Mesendoderm (in vitro differentiated cells): ENCODE results near the gene MYO1B.

Source experiments
- DNase-seq: peaks from one replicate; pipeline ENCODE4 v3.0.0; 2013
- H2AK5ac ChIP-seq: 2 replicates; pipeline ENCODE4 v1.6.1; 2013; ENCODE audit warnings: low read length, inconsistent platforms
- H2BK120ac ChIP-seq: 2 replicates; pipeline ENCODE4 v1.6.1; 2013; ENCODE audit warnings: low read depth, mild to moderate bottlenecking, low read length, moderate library complexity, mixed read lengths
- H2BK15ac ChIP-seq: replicated peaks from 2 replicates; pipeline ENCODE4 v1.6.1; 2013; ENCODE audit warnings: low read depth, mild to moderate bottlenecking, moderate library complexity
- H2BK5ac ChIP-seq: 2 replicates; pipeline ENCODE4 v1.6.1; 2013; ENCODE audit warnings: low read length, inconsistent platforms
- H3K18ac ChIP-seq: 2 replicates; pipeline ENCODE4 v1.6.1; 2013; ENCODE audit warnings: mild to moderate bottlenecking, low read length, mixed read lengths
- H3K23ac ChIP-seq: one replicate; pipeline ENCODE4 v1.6.1; 2013; ENCODE audit warnings: low read length
- H3K27ac ChIP-seq: 2 replicates; pipeline ENCODE4 v1.5.1; 2013; ENCODE audit warnings: low read depth, mild to moderate bottlenecking, inconsistent platforms, low read length, moderate library complexity
- H3K27me3 ChIP-seq: 2 replicates; pipeline ENCODE4 v1.6.1; 2013; ENCODE audit warnings: low read length, control low read depth, mild to moderate bottlenecking, inconsistent platforms; ENCODE audit not compliant: insufficient read depth, poor library complexity
- H3K36me3 ChIP-seq: 2 replicates; pipeline ENCODE4 v1.6.1; 2013; ENCODE audit warnings: low read length, inconsistent platforms; ENCODE audit not compliant: control insufficient read depth, insufficient read depth
- H3K4ac ChIP-seq: one replicate; pipeline ENCODE4 v1.6.1; 2013; ENCODE audit warnings: low read depth, mild to moderate bottlenecking, low read length, moderate library complexity
- H3K4me1 ChIP-seq: 2 replicates; pipeline ENCODE4 v1.6.1; 2013; ENCODE audit warnings: low read depth, low read length, inconsistent platforms; ENCODE audit not compliant: control insufficient read depth
- H3K4me2 ChIP-seq: 2 replicates; pipeline ENCODE4 v1.6.1; 2013; ENCODE audit warnings: low read length
- H3K4me3 ChIP-seq: 2 replicates; pipeline ENCODE4 v1.5.1; 2013; ENCODE audit warnings: mild to moderate bottlenecking, low read length
- H3K56ac ChIP-seq: one replicate; pipeline ENCODE4 v1.6.1; 2013; ENCODE audit warnings: low read length
- H3K79me1 ChIP-seq: 2 replicates; pipeline ENCODE4 v1.6.1; 2013; ENCODE audit warnings: low read length, inconsistent platforms
- H3K79me2 ChIP-seq: 2 replicates; pipeline ENCODE4 v1.6.1; 2013; ENCODE audit warnings: mild to moderate bottlenecking, low read length; ENCODE audit not compliant: control insufficient read depth, insufficient read depth
- H3K9ac ChIP-seq: 2 replicates; pipeline ENCODE4 v1.6.1; 2013; ENCODE audit warnings: low read length, inconsistent platforms
- H4K5ac ChIP-seq: one replicate; pipeline ENCODE4 v1.6.1; 2013; ENCODE audit warnings: low read length
- H4K8ac ChIP-seq: one replicate; pipeline ENCODE4 v1.6.1; 2013; ENCODE audit warnings: low read depth, mild to moderate bottlenecking, control low read depth, low read length, moderate library complexity
- WGBS: extraction: QIAGEN DNeasy Blood & Tissue Kit; methylation state at CpG from one replicate; pipeline ENCODE4 v1.1.7; 2013; ENCODE audit warnings: low lambda C conversion rate, missing lambda C conversion rate; ENCODE audit not compliant: insufficient coverage; ENCODE audit errors: extremely low coverage; 5-methylcytosine and 5-hydroxymethylcytosine counted together

Gene MYO1B

GRCh38 chr2:191379375-191379774 lies 134.2 kb downstream of the MYO1B start:
- H3K23ac ChIP-seq, result no peak overlapping the region
- no peak for DNase-seq
- no peak overlapping the region for H4K8ac ChIP-seq
- H2AK5ac ChIP-seq, result no peak overlapping the region
- no peak overlapping the region for H3K4ac ChIP-seq
- H3K27ac ChIP-seq, result no peak overlapping the region
- H2BK15ac ChIP-seq, result no peak overlapping the region
- no peak overlapping the region for H2BK120ac ChIP-seq
- no peak overlapping the region for H4K5ac ChIP-seq
- no peak overlapping the region for H3K4me3 ChIP-seq
- no peaks in the 10 kb centered on the region for H3K79me2 ChIP-seq
- no peak overlapping the region for H3K9ac ChIP-seq
- H3K18ac ChIP-seq, result no peak overlapping the region
- no peak overlapping the region for H3K56ac ChIP-seq
- no peaks in the 10 kb centered on the region for H3K4me1 ChIP-seq
- no peaks in the 10 kb centered on the region for H3K27me3 ChIP-seq
- H2BK5ac ChIP-seq, result no peak overlapping the region
- H3K79me1 ChIP-seq, result no peaks in the 10 kb centered on the region
- no peaks in the 10 kb centered on the region for H3K36me3 ChIP-seq
- H3K4me2 ChIP-seq, result no peak overlapping the region

- no peak overlapping the region for H2BK120ac ChIP-seq
- no peaks in the 10 kb centered on the region for H3K27me3 ChIP-seq
- H3K36me3 ChIP-seq, result peaks cover 3% of the 10 kb centered on the region
- no peak overlapping the region for H2BK5ac ChIP-seq
- H3K4me1 ChIP-seq, result no peaks in the 10 kb centered on the region
- no peak overlapping the region for H3K27ac ChIP-seq
- no peaks in the 10 kb centered on the region for H3K79me2 ChIP-seq
- H4K8ac ChIP-seq, result no peak overlapping the region
- H3K79me1 ChIP-seq, result no peaks in the 10 kb centered on the region
- H3K4ac ChIP-seq, result no peak overlapping the region
- no peak for DNase-seq
- H3K4me2 ChIP-seq, result no peak overlapping the region
- H3K4me3 ChIP-seq, result no peak overlapping the region
- H3K18ac ChIP-seq, result no peak overlapping the region
- H2BK15ac ChIP-seq, result no peak overlapping the region
- no CpG with 5 or more reads among the region's 1 CpG for WGBS
- no peak overlapping the region for H3K23ac ChIP-seq
- H3K56ac ChIP-seq, result no peak overlapping the region
- H4K5ac ChIP-seq, result no peak overlapping the region
- no peak overlapping the region for H2AK5ac ChIP-seq
- no peak overlapping the region for H3K9ac ChIP-seq
These were observed 137.6 kb downstream of the MYO1B start for GRCh38 chr2:191382801-191383200.

DNA sequence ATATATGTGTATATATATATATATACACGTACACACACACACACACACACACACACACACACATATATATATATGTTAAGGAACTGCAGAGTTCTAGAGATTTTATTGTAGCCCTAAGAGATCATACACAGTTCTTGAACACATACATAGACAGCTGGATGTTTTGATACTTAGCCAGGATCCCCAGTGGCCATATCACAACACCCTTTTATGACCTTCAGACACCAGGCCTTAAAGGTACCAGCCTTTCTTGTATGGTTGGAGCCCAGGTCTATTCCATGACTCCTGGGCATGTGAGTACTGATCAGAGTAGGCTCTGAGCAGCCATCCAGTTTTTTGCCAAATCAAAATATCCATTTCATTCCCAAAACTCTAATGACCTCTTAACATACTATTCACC lies 138.3 kb downstream of the MYO1B start:
- Histone ChIP-seq H3K4me3 (no peak overlapping the region), H3K23ac (no peak overlapping the region), H2BK120ac (no peak overlapping the region), H3K18ac (no peak overlapping the region), H4K8ac (no peak overlapping the region), H2BK15ac (no peak overlapping the region), H3K27me3 (no peaks in the 10 kb centered on the region), H3K4me1 (no peaks in the 10 kb centered on the region), H3K27ac (no peak overlapping the region), H3K9ac (no peak overlapping the region), H2BK5ac (no peak overlapping the region), H3K4ac (no peak overlapping the region), H3K36me3 (peaks cover 3% of the 10 kb centered on the region), H3K56ac (no peak overlapping the region), H3K79me2 (no peaks in the 10 kb centered on the region), H2AK5ac (no peak overlapping the region), H4K5ac (no peak overlapping the region), H3K79me1 (no peaks in the 10 kb centered on the region), H3K4me2 (no peak overlapping the region)
- DNase-seq, result no peak
- WGBS, result no CpG with 5 or more reads among the region's 1 CpG

DNA sequence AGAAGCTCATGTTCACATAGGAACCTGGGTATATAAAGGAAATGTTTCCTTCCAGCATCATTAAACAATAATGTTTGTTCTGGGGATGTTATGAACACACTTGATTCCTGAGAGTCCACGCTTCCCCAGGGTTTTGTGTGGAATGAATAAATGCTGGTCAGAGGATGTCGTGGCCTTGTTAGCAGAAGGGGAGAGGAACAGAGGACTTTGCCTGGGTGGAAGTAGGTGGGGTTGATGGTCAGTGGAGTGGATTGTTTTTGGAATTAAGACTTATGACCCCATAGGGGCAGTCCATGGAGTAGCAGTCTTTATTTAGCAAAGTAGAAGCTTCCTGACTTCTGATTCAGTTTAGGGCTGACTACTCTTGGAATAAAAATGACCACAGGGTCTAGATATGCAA lies 139.6 kb downstream of the MYO1B start:
- H4K5ac ChIP-seq, result no peak overlapping the region
- H3K9ac ChIP-seq, result no peak overlapping the region
- H2BK15ac ChIP-seq, result no peak overlapping the region
- H2BK5ac ChIP-seq, result no peak overlapping the region
- H3K79me1 ChIP-seq, result no peaks in the 10 kb centered on the region
- no peaks in the 10 kb centered on the region for H3K79me2 ChIP-seq
- no peak overlapping the region for H4K8ac ChIP-seq
- H3K27ac ChIP-seq, result no peak overlapping the region
- H2AK5ac ChIP-seq, result no peak overlapping the region
- H3K23ac ChIP-seq, result no peak overlapping the region
- no peak for DNase-seq
- H3K4ac ChIP-seq, result no peak overlapping the region
- H3K18ac ChIP-seq, result no peak overlapping the region
- no peaks in the 10 kb centered on the region for H3K4me1 ChIP-seq
- H3K4me3 ChIP-seq, result no peak overlapping the region
- no peak overlapping the region for H2BK120ac ChIP-seq
- WGBS, result no CpG with 5 or more reads among the region's 2 CpGs
- no peak overlapping the region for H3K56ac ChIP-seq
- no peaks in the 10 kb centered on the region for H3K27me3 ChIP-seq
- H3K4me2 ChIP-seq, result no peak overlapping the region
- peaks cover 3% of the 10 kb centered on the region for H3K36me3 ChIP-seq

DNA sequence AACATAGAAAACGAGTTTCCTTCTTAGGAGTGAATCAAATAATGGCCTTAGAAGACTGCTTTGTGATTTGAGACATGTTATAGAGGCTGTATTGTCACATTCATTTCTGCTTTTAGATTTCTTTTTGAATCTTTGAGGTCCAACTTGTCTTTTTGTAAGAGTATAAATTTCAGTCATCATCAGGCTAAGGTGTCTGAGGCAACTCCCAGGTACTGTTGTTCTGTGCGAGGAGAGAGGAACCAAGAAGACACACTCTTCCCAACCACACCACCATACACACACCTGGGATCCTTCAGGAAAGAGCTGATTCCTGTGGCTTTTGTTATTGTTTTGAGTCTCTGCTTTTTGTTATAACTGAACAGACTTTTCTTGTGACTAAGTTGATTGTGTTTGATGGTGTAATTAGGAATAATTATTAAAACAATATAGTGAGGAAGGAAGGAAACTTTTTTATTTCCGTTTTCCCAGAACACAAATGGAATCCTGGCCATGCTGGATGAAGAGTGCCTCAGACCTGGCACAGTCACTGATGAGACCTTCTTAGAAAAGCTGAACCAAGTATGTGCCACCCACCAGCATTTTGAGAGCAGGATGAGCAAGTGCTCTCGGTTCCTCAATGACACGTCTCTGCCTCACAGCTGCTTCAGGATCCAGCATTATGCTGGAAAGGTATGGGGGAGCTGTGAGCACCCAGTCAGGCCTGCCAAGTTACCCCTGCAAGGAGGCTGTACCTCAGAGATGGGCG lies 140.4 kb downstream of the MYO1B start:
- Histone ChIP-seq H3K9ac (no peak overlapping the region), H3K79me2 (no peaks in the 10 kb centered on the region), H3K36me3 (peaks cover 3% of the 10 kb centered on the region), H3K27ac (no peak overlapping the region), H2AK5ac (no peak overlapping the region), H3K18ac (no peak overlapping the region), H4K8ac (no peak overlapping the region), H2BK5ac (no peak overlapping the region), H3K27me3 (no peaks in the 10 kb centered on the region), H2BK15ac (no peak overlapping the region), H3K4me1 (no peaks in the 10 kb centered on the region), H3K4me3 (no peak overlapping the region), H3K23ac (no peak overlapping the region), H2BK120ac (no peak overlapping the region), H3K4ac (no peak overlapping the region), H4K5ac (no peak overlapping the region), H3K79me1 (no peaks in the 10 kb centered on the region), H3K56ac (no peak overlapping the region), H3K4me2 (no peak overlapping the region)
- no CpG with 5 or more reads among the region's 6 CpGs for WGBS
- DNase-seq, result no peak

DNA sequence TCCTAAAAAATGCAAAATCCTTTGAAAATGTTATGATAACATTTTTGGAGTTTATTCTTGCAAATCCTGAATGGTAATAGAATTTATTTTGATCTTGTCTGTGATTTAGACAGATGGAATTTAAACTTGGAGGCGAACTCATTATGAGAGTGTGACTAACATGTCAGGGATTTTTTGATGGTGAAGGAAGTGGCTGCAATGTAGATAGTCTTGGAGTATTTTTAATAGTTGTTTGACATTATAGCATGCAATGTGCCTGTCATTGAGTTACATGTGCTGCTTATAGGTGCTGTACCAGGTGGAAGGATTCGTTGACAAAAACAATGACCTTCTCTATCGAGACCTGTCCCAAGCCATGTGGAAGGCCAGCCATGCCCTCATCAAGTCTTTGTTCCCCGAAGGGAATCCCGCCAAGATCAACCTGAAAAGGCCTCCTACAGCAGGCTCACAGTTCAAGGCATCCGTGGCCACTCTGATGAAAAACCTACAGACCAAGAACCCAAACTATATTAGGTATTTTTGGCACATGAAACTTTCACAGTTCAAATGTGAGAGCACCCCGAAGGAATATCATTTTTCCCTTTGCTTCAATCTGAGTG lies 141.8 kb downstream of the MYO1B start:
- Histone ChIP-seq H3K36me3 (peaks cover 3% of the 10 kb centered on the region), H3K27ac (no peak overlapping the region), H3K79me2 (no peaks in the 10 kb centered on the region), H3K9ac (no peak overlapping the region), H3K4me3 (no peak overlapping the region), H2AK5ac (no peak overlapping the region), H3K27me3 (no peaks in the 10 kb centered on the region), H3K23ac (no peak overlapping the region), H2BK15ac (no peak overlapping the region), H3K18ac (no peak overlapping the region), H3K4ac (no peak overlapping the region), H3K4me2 (no peak overlapping the region), H2BK120ac (no peak overlapping the region), H4K5ac (no peak overlapping the region), H3K56ac (no peak overlapping the region), H4K8ac (no peak overlapping the region), H3K4me1 (no peaks in the 10 kb centered on the region), H3K79me1 (no peaks in the 10 kb centered on the region), H2BK5ac (no peak overlapping the region)
- DNase-seq, result no peak
- WGBS, result no CpG with 5 or more reads among the region's 7 CpGs
